ENCODE measurements around the gene EGLN3.
"Not testable (repeated sequence)": the region's sequence is repeated elsewhere in the genome, so short reads cannot be mapped to it uniquely, and the experiment has no call there.

EGLN3 gene

DNA sequence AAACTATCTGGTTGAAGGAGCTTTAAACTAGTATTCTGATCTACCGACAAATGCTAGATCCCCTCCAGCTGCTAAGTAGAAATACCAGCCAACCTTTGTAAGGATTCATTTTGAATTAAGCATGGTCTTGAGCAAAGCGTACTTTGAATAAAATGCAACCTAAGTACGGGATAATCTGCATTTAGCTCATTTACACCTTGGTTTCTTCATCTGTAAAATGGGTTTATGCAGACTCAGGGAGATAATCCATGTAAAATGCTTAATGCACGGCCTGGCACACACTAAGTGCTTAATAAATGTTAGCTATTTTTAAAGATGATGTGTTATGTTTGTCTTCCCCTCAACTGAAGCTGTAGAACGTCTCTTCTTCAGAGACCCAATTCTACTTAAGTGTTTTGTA is 15.9 kb downstream of the EGLN3 start:
- no peak for DNase-seq (ENCODE audit: low spot score)

GRCh38 chr14:33934043-33934750 is 16.7 kb downstream of the EGLN3 start:
- DNase-seq (ENCODE audit: low spot score) = no peak

GRCh38 chr14:33933386-33933933 is 17.4 kb downstream of the EGLN3 start:
- no peak for DNase-seq (ENCODE audit: low spot score)

DNA sequence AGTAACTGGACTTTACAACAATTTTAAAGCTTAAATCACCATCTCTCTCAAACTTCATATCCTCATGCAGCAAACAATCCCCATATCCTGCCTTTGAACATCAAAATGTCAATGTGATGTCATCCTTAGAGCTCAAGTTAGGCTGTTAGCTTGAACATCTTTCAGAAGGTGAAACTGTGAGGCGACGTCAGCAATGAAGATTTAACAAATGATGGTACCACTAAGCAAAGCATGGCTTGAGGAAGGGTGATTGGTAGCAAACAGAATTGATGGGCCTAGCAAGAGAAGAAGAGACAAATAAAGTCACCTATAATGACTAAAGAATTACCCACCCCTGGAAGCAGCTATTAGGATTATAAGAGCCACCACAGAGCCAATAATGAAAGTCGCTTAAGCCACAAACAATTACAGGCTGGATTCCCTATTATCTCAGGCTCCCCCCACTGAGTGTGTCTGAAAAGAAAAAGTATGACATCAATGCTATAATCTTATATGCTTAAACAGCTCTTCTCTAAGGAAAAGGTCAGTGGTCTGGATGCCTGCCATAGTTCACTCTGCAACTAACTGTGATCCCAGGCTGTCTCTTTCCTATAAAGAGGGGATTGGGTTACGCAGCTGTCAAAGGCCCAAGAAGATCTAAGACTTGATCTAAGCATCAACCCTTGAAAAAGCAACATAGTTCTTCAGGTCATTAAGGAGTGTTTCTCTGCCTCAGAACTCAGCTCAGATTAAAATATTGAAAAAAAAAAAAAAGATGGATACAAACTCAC is 18.1 kb downstream of the EGLN3 start:
- no peak for DNase-seq (ENCODE audit: low spot score)

GRCh38 chr14:33932033-33932432 is 18.8 kb downstream of the EGLN3 start:
- no peak for DNase-seq (ENCODE audit: low spot score)

GRCh38 chr14:33931461-33931860 is 19.4 kb downstream of the EGLN3 start:
- no peak for DNase-seq (ENCODE audit: low spot score)

DNA sequence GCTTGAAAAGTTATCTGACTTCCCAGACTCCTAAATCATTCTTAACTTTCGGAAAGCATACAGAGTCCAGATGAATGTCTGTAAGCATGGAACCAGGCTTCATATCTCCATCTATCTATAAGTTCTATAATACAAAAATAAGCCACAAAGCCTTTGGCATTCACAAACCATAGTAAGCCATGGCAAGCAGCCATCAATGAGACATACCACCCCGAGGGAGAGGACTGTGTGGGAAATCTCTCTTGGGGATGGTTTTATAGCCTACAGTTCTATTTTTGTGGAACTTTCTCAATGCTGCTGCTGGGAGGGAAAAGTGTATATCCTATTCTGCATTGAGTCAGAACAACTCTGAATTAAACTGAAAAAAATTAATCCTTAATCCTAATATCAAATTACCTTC is 20.4 kb downstream of the EGLN3 start:
- no peak for DNase-seq (ENCODE audit: low spot score)

GRCh38 chr14:33929799-33930408 is 21.0 kb downstream of the EGLN3 start:
- no peak for DNase-seq (ENCODE audit: low spot score)

DNA sequence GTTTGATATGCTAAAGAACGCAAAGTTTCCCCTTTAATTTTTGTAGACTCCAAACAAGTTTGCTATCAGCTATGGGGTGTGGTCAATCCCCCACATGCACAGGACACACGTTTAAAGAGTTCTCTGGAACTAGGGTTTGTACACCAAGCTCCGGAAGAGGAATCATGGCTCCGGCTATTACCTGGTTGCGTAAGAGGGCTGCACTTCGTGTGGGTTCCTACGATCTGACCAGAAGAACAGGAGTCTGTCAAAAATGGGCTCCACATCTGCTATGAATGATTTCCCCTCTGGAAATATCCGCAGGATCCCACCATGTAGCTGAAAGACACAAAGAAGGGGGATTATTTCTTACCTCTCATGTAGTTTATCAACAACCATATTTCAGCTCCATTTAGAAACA is 22.0 kb downstream of the EGLN3 start:
- DNase-seq (ENCODE audit: low spot score) = no peak

DNA sequence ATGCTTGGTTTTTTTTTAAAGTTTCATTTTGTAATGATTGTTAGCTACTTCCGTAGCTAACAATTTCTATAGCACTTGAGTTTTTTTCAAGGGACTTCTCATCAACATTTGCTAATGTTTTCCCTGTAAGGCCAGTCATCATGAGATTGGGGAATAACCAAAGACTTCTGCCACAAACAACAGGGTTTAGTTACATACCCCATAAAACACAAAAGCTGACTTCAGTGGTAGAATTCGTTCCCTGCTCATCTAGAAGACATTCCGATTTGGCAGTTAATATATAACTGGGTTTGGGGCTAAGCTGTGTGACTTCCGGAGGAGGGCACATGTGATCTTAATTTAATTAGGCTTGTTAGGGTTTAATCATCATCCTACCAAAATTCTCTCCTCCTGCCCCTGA is 22.9 kb downstream of the EGLN3 start:
- DNase-seq (ENCODE audit: low spot score) = no peak

GRCh38 chr14:33926967-33927366 is 23.9 kb downstream of the EGLN3 start:
- not testable (repeated sequence) for DNase-seq (ENCODE audit: low spot score)

DNA sequence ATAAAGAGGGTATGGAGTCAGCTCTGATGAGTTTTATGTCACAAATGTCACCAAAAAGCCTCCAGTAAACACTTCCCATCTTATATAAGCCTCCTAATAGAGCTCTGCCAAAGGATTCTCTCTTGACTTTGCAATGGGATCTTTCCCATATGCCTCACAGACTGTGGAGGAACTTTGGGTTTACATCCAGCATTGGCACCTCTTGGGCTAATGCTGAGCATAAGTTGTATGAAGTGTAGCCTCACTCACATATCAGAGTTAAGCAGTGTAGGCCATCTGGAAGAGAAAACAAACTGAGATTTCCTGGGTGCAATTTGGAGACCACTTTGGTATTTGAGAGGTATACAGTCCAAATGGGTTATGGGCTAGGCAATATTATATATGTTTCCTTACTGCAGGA is 24.9 kb downstream of the EGLN3 start:
- no peak for DNase-seq (ENCODE audit: low spot score)

- no peak for DNase-seq (ENCODE audit: low spot score)
Measured at GRCh38 chr14:33925235-33925634, 25.6 kb downstream of the EGLN3 start.

GRCh38 chr14:33924566-33925100 is 26.2 kb downstream of the EGLN3 start:
- no peak for DNase-seq (ENCODE audit: low spot score)

DNA sequence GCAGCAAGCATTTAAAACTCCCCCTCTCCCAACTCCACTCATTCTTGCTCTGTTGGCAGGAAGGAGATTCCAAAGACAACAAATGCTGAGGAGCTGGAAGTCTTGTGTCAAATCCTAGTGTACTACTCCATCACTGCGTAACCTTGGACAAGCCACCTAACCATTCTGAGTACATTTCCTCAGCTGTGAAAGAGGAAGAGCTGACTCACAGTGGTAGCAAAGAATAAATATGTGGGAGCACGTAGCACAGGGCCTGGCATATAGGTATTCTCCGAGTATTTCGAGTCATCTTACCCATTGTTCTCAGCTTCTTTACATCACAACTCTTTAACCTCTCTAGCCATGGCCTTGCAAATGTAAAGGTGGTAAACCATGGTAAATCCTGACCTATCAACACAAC is 28.7 kb downstream of the EGLN3 start:
- DNase-seq (ENCODE audit: low spot score) = no peak

DNA sequence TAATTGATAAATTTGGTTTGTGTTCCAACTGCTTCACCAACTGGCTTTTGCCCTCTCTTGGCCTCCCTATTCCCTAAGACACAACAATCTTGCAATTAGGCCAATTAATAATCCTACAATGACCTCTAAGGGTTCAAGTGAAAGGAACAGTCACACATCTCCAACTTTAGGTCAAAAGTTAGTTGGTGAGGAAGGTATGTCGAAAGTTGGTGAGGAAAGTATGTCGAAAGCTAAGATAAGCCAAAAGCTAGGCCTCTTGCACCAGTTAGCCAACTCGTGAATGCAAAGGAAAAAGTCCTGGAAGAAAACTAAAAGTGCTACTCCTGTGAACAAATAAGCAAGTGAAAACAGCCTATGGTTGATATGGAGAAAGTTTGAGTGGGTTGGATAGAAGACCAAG is 32.6 kb downstream of the EGLN3 start:
- no peak for DNase-seq (ENCODE audit: low spot score)

GRCh38 chr14:33917661-33918060 is 33.2 kb downstream of the EGLN3 start:
- no peak for DNase-seq (ENCODE audit: low spot score)

- peak; percentile 49 for DNase-seq (ENCODE audit: low spot score)
Measured at GRCh38 chr14:33916663-33917565, 34.0 kb downstream of the EGLN3 start.

DNA sequence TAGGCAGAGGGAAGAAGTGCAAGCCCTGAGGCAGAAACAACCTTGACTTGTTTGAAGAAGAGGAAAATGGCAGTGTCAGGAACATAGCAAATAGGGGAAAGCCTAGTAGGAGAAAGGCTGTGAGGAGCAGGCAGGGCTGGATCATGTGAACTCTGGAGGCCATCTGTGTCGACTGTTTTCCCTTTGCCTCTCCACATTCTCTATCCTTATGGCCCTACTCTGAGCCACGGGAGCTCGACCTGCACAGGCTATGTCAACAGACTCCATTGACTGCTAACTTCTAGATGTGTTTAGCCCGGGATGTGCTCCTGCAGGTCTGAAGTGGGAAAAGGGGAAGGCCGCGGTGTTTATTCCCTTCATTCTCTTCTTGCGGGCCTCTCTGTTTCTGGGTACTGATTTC is 35.2 kb downstream of the EGLN3 start:
- DNase-seq (ENCODE audit: low spot score) = no peak

DNA sequence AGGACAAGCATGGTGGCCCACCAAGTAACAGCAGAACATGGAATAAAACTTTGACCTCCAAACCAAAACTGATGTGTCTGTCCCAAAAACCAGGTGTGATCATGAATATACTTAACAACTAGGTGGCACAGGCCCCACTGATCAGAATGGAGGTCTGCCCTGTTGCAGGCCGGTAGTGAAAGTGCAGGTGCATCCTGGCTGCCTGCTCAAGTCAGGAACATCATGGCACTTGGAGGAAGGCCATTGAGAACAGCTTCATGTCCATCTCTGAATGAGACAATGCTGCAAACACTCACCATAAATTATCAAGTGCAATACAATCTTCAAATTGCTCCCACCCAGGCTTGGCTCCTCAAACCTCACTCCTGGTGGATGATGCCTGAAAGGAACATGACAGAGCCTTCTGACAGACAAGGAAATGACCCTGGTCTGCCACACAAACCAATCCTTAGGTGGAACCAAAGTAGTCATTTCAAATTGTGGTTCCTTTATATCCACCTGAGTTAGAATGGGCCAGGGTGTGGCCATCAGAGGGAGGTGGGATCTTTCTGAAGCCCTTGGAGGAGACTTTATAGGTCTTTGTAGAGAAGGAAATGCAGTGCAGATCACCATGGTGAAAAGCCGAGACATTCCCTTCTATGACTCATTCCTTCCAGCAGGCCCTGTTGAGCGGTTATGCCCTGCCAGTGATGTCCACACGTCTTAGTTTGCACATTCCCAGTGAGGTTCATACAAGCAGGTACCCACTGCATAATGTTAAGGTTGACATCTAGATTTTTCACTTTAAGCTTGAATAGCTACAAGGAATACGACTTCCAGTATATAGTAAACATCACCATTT is 36.0 kb downstream of the EGLN3 start:
- DNase-seq (ENCODE audit: low spot score) = no peak

- no peak for DNase-seq (ENCODE audit: low spot score)
Measured at GRCh38 chr14:33911046-33911445, 39.8 kb downstream of the EGLN3 start.

All from pons (tissue), 1 donor.